Activated CD8-positive, alpha-beta T cell treated with anti-CD3 and anti-CD28 coated beads for 36 hours (primary cell): Measurements from ENCODE around the gene PIEZO1. TPM values are rescaled to one million over a fixed set of nuclear protein-coding genes. Genes with fewer than 3 reads are reported as not detected.

ENCODE experiments used
- ATAC-seq: fragments of 200-7000 bp; cut with Tn5 transposase; one replicate; pipeline ENCODE4 v1.10.0; 2021; ENCODE audit warnings: mild to moderate bottlenecking, moderate library complexity
- CTCF ChIA-PET: fragments of 350-600 bp; sonication (Branson Sonifier 250); formaldehyde crosslinking; loops from one replicate; lab custom pipeline; 2021; ENCODE audit warnings: antibody characterized with exemption; lab: Charles Lee
- POLR2A ChIA-PET: fragments of 350-600 bp; sonication (Branson Sonifier 250); formaldehyde crosslinking; loops from one replicate; lab custom pipeline; 2021; ENCODE audit warnings: antibody characterized with exemption; lab: Charles Lee
- DNase-seq: peaks from one replicate; pipeline ENCODE4 v3.0.0-alpha.2; 2020
- H3K27ac Mint-ChIP-seq: one replicate; pipeline ENCODE4 v1.8.0; 2021; ENCODE audit warnings: mild to moderate bottlenecking, mixed read lengths
- H3K27me3 Mint-ChIP-seq: one replicate; pipeline ENCODE4 v1.8.0; 2021; ENCODE audit warnings: mixed read lengths
- H3K36me3 Mint-ChIP-seq: one replicate; pipeline ENCODE4 v1.8.0; 2021; ENCODE audit warnings: low read depth, mixed read lengths
- H3K4me1 Mint-ChIP-seq: one replicate; pipeline ENCODE4 v1.8.0; 2021; ENCODE audit warnings: low read depth, mixed read lengths
- H3K4me3 Mint-ChIP-seq: one replicate; pipeline ENCODE4 v1.8.0; 2021; ENCODE audit warnings: mild to moderate bottlenecking, moderate library complexity, mixed read lengths
- H3K9me3 Mint-ChIP-seq: one replicate; pipeline ENCODE4 v1.8.0; 2021; ENCODE audit warnings: mixed read lengths
- intact Hi-C: fragments of 100-400 bp; cut with micrococcal nuclease; formaldehyde crosslinking; loops from one replicate; pipeline ENCODE4 v1.10.0; 2022
- total RNA-seq, 2 experiments: library from RNA; stranded (reverse); gene quantifications; one replicate each; pipeline ENCODE4 v1.2.3, GENCODE V29; 2021
- TF ChIP-seq, protein P1 (sequence below): fragments of 200-600 bp; IDR thresholded peaks from one replicate; pipeline ENCODE4 v1.8.0; 2022; ENCODE audit warnings: antibody characterized with exemption, mild to moderate bottlenecking

The PIEZO1 gene
- total RNA-seq, 2 experiments from 2014 or later = 87.7 to 91.8 TPM

DNA sequence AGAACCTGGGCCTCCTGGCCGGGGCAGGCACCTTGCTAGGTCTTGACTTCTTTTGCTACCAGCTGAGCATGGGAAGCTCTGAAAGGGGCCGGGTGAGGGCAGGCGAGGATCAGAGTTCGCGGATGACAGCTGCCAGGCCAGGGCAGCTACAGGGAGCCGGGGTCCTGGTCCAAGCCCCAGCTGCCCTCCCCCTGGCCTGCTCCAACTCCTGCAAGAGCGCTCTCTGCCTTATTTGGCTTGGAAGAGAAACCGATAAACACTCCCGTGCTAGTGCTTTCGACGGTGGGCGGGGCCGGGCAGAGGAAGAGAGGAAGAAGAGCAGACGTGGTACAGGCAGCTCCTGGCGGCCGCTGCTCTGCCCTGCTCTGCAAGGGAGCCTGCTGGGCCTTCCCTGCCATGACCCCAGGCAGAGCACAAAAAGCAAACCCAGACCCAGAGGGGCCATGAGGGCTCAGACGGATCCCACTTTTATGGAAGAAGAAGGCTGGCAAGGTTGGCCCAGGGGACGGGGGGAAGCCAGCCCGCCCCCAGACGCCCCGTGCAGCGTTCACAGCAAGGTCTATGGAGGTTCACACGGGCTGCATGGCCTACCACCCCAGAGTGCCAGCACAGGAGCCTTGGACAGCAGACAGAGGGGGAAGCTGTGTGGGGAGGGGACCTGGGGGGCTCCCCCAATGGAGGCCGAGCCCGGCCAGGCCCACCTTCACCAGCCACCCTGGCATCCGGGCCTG lies 25.6 kb downstream of the PIEZO1 start:
- Mint-ChIP-seq H3K9me3 (no peaks in the 10 kb centered on the region), H3K27me3 (no peaks in the 10 kb centered on the region), H3K4me1 (peaks cover 15% of the 10 kb centered on the region), H3K4me3 (no peak overlapping the region), H3K27ac (peak overlapping the region; percentile 30), H3K36me3 (peaks cover 2% of the 10 kb centered on the region)
- ChIA-PET CTCF (interaction anchor here (1.2 to 1.6 kb wide), 2 partner anchors 13 to 22 kb away, joined by 5 to 6 read pairs; no protein-coding TSS in a partner anchor), POLR2A (interaction anchor here (1.0 kb wide), 1 partner anchor 12 kb away, joined by 3 read pairs; no protein-coding TSS in a partner anchor)
- DNase-seq (peak; percentile 38), ATAC-seq (peak; percentile 50)
- TF ChIP-seq, protein P1, sequence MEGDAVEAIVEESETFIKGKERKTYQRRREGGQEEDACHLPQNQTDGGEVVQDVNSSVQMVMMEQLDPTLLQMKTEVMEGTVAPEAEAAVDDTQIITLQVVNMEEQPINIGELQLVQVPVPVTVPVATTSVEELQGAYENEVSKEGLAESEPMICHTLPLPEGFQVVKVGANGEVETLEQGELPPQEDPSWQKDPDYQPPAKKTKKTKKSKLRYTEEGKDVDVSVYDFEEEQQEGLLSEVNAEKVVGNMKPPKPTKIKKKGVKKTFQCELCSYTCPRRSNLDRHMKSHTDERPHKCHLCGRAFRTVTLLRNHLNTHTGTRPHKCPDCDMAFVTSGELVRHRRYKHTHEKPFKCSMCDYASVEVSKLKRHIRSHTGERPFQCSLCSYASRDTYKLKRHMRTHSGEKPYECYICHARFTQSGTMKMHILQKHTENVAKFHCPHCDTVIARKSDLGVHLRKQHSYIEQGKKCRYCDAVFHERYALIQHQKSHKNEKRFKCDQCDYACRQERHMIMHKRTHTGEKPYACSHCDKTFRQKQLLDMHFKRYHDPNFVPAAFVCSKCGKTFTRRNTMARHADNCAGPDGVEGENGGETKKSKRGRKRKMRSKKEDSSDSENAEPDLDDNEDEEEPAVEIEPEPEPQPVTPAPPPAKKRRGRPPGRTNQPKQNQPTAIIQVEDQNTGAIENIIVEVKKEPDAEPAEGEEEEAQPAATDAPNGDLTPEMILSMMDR = no peak
- intact Hi-C loops = no loop called here

DNA sequence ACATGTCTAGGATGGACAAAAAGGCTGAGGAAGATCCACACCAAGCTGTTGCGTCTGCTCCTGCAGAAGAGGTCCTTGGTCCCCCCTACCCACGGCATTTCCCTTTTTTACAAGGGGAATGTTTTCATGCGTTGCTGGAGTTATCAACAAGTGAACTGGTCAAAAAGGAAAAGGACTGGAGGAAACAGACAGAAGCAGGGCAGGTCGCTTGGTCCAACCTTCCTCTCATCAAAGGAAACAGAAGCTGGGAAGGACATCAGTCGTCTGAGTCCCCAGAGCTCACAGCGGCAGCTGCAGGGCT lies 26.1 kb downstream of the PIEZO1 start:
- CTCF ChIA-PET = interaction anchor here (1.6 kb wide), 1 partner anchor 13 kb away, joined by 5 read pairs; no protein-coding TSS in a partner anchor
- no peak overlapping the region for H3K27ac Mint-ChIP-seq
- no peak for DNase-seq
- H3K27me3 Mint-ChIP-seq = no peaks in the 10 kb centered on the region
- peaks cover 2% of the 10 kb centered on the region for H3K36me3 Mint-ChIP-seq
- H3K9me3 Mint-ChIP-seq = no peaks in the 10 kb centered on the region
- intact Hi-C loops = no loop called here
- no peak overlapping the region for H3K4me3 Mint-ChIP-seq
- POLR2A ChIA-PET = no interaction called here
- TF ChIP-seq, protein P1 = no peak
- no peak for ATAC-seq
- H3K4me1 Mint-ChIP-seq = peaks cover 15% of the 10 kb centered on the region

DNA sequence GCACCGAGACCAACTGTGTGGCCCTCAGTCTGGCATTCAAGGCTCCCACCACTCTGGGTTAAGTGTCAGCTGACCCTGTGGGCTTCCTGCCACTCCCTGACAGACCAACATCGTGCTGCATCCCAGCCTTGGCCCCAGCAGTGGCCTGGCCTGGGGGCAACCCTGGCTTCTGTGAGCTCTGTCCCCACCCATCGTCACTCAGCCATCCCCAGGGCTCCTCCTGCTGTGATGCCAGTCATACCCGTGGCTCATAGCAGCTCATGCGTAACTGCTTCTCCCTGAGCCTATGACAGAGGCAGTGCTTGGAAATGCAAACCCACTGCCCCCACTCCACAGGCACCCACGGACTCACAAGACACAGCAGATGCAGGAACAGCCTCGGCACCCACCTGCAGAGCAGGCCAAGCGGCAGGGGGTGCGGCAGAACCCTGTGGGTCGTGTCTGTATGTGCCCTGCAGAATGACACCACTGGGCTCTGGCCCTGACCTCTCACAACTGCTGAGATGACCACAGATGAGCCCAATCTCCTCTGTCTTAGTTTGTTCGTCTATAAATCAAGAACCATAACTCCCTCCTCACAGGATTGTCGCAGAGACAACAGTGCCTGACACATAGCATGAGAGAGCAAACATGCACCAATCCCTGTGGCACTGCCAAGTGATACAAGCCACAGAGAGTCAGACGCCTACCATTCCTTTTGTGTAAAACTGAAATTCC lies 26.6 kb downstream of the PIEZO1 start:
- H3K27me3 Mint-ChIP-seq = no peaks in the 10 kb centered on the region
- H3K36me3 Mint-ChIP-seq = peaks cover 2% of the 10 kb centered on the region
- DNase-seq (no peak), ATAC-seq (no peak)
- POLR2A ChIA-PET = interaction anchor here (1.0 to 1.2 kb wide), 2 partner anchors 51 to 335 kb away, joined by 4 read pairs; partner anchors contain the start of gene ACSF3
- peaks cover 17% of the 10 kb centered on the region for H3K4me1 Mint-ChIP-seq
- no peak overlapping the region for H3K27ac Mint-ChIP-seq
- intact Hi-C loops = no loop called here
- TF ChIP-seq, protein P1 = no peak
- no peak overlapping the region for H3K4me3 Mint-ChIP-seq
- CTCF ChIA-PET = interaction anchor here (1.6 to 2.1 kb wide), 2 partner anchors 12 to 15 kb away, joined by 5 to 6 read pairs; no protein-coding TSS in a partner anchor
- H3K9me3 Mint-ChIP-seq = no peaks in the 10 kb centered on the region

DNA sequence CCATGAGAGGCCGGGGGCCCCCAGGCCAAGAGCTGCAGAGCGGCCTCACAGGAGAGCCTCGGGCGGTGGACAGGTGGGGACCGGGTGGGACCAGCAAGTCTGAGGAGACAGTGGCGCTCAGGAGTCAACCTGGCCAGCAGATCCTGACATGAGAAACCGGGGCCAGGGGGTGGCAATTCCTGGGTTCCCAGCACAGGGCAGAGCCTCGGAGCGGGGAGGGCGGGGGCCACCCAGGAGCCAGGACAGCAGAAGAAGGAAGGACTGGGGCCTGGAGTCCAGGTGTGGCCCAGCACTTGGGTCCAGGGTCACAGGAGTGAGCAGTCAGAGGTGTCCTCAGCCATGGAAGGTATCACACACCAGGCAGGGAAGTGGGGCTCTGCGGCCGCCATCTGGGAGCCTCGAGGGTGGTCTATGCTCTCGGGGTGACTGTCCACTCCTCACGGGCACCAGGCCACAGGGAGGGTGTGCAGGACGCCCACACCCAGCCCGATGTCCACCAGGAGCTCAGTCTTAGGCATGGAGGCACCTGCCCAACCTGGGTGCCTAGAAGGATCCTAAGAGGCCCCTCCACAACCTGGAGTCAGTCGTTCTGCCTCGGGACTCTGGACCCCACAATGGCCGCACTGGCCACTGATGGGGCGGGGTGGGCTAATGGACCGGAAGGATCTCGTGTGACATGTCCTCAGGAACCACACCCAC lies 29.1 kb downstream of the PIEZO1 start:
- peaks cover 16% of the 10 kb centered on the region for H3K4me1 Mint-ChIP-seq
- intact Hi-C loops = no loop called here
- ATAC-seq = no peak
- no peaks in the 10 kb centered on the region for H3K9me3 Mint-ChIP-seq
- no peak overlapping the region for H3K27ac Mint-ChIP-seq
- no peaks in the 10 kb centered on the region for H3K27me3 Mint-ChIP-seq
- CTCF ChIA-PET = interaction anchor here (1.1 to 2.2 kb wide), 7 partner anchors 8 to 43 kb away, joined by 3 to 10 read pairs (median 4); no protein-coding TSS in a partner anchor
- peaks cover 5% of the 10 kb centered on the region for H3K36me3 Mint-ChIP-seq
- TF ChIP-seq, protein P1 = peak; percentile 3
- no peak overlapping the region for H3K4me3 Mint-ChIP-seq
- no peak for DNase-seq
- POLR2A ChIA-PET = interaction anchor here (0.8 kb wide), 1 partner anchor 8 kb away, joined by 3 read pairs; no protein-coding TSS in a partner anchor
